Measurements from ENCODE around the gene MKRN3.

GRCh38 chr15:23564821-23565394 is 566 bp upstream of the MKRN3 start:
- TF ChIP-seq, protein P1, sequence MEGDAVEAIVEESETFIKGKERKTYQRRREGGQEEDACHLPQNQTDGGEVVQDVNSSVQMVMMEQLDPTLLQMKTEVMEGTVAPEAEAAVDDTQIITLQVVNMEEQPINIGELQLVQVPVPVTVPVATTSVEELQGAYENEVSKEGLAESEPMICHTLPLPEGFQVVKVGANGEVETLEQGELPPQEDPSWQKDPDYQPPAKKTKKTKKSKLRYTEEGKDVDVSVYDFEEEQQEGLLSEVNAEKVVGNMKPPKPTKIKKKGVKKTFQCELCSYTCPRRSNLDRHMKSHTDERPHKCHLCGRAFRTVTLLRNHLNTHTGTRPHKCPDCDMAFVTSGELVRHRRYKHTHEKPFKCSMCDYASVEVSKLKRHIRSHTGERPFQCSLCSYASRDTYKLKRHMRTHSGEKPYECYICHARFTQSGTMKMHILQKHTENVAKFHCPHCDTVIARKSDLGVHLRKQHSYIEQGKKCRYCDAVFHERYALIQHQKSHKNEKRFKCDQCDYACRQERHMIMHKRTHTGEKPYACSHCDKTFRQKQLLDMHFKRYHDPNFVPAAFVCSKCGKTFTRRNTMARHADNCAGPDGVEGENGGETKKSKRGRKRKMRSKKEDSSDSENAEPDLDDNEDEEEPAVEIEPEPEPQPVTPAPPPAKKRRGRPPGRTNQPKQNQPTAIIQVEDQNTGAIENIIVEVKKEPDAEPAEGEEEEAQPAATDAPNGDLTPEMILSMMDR (IDR thresholded peaks at IDR 0.05 in 4 of 5, conservative IDR thresholded peaks at IDR 0.05 in 1 of 5), result no peak
- TF ChIP-seq POLR2A (IDR thresholded peaks at IDR 0.05), result no peak

Measured in gastrocnemius medialis (tissue), 4 donors.